Breast epithelium (tissue), 3 donors: Measurements from ENCODE around the gene TMEM108.

ENCODE experiments used
- CTCF ChIP-seq, 3 donors: fragments of 450-650 bp; IDR thresholded peaks; one replicate each; pipeline ENCODE4 v1.5.1; 2016 to 2017; ENCODE audit warnings: antibody characterized with exemption in 3 of 3, mild to moderate bottlenecking in 3 of 3, moderate library complexity in 3 of 3
- POLR2A ChIP-seq: fragments of 450-650 bp; IDR thresholded peaks from one replicate; pipeline ENCODE4 v1.6.1; 2016; ENCODE audit warnings: antibody characterized with exemption, mild to moderate bottlenecking, moderate library complexity

GRCh38 chr3:133227813-133228212 lies 189.6 kb downstream of the TMEM108 start:
- no peak for TF ChIP-seq CTCF (IDR thresholded peaks at IDR 0.05)
- no peak for TF ChIP-seq POLR2A
